LNCAP (cell line): ENCODE measurements around the gene HSDL1.

ENCODE experiments used
- CTCF ChIP-seq: fragments of 450-650 bp; IDR thresholded peaks from 2 replicates; pipeline ENCODE4 v1.5.1; 2017; ENCODE audit warnings: mild to moderate bottlenecking

Gene HSDL1

DNA sequence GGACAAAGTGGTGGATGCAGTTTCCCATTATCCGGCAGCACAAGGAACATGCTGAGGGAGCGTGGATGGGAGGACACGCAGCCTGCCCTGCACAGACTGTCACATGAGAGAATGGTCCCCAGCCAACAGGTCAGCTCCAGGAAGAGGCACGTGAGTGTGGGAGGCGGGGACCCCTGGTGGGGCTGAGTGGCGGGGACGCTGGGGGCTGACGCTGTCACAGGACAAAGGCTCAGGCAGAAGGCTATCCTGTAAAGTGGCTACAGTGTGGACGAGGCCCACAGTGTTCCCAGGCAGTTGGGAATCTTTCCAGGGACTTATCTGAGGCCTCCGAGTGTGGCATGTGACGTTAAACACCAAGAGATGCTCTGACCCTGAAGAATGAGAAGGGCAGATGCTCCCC is 58.6 kb downstream of the HSDL1 start:
- no peak for TF ChIP-seq CTCF

DNA sequence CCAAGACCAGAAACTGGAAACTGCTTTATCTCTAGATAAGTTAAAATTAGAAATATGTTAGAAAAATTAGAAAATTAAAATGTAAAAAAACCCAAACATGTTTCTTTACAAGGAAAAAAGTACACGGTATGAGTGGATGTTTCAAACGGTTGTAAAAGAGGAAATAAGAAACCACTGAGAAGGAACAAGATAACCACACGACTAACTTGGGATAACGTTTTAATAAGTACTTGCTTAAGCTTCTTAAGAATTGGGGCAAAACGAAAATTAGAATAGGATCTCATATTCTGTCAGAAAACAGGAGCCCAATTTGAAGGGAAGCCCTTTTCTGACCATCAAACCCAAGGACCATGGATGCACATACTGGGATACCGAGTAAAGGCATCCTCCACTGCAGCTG is 59.2 kb downstream of the HSDL1 start:
- no peak for TF ChIP-seq CTCF

- no peak for TF ChIP-seq CTCF
These were observed 59.7 kb downstream of the HSDL1 start for GRCh38 chr16:84085271-84085667.

GRCh38 chr16:84084570-84085270 is 60.3 kb downstream of the HSDL1 start:
- TF ChIP-seq CTCF = peak; percentile 86

DNA sequence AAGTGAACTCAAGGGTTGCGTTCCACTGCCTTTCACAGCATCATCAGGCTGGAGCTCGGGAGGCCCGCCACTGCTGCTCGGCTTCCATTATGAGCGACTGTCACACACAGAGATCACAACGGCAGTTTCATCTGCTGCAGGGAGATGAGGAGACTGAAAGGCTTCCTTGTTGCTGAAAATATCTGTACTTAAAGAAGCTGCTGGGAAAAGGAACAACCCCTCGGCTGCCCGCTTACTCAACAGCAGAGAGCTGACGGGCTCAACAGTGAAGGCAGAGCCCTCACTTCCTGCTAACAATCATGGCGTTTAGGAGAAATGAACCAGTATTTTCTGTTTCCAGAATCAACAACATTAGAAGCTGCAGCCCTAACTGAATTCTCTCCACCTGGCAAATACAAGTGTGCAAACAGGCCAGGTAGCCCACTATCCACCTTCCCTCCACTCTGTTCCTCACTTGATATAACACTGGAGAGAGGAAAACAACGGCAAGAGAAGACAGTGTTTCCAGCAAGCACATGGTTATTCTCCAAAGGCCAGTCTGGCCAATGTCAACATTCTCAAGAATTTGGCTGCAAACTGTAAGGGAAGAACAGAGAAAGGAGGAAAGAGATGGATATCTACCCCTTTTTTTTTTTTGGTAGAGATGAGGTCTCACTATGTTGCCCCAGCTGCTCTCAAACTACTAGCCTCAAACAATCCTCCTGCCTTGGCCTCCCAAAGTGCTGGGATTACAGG is 62.0 kb downstream of the HSDL1 start:
- TF ChIP-seq CTCF = no peak

GRCh38 chr16:84082110-84082509 is 62.9 kb downstream of the HSDL1 start:
- no peak for TF ChIP-seq CTCF

- no peak for TF ChIP-seq CTCF
These were observed 63.5 kb downstream of the HSDL1 start for GRCh38 chr16:84081446-84081989.
